WERI-Rb-1 (cell line): ENCODE data around the gene CHORDC1.

ENCODE experiments used
- DNase-seq: peaks from one replicate; pipeline ENCODE4 v3.0.0-alpha.2; 2020
- H3K27ac ChIP-seq: fragments of 250-450 bp; sonication (Bioruptor Pico); 2 replicates; pipeline ENCODE4 v1.5.1; 2020; ENCODE audit warnings: mild to moderate bottlenecking, moderate library complexity
- H3K27me3 ChIP-seq: fragments of 250-450 bp; sonication (Bioruptor Pico); 2 replicates; pipeline ENCODE4 v1.5.1; 2021; ENCODE audit warnings: mild to moderate bottlenecking, low read depth, moderate library complexity; ENCODE audit not compliant: insufficient read depth, severe bottlenecking
- H3K36me3 ChIP-seq: fragments of 250-450 bp; sonication (Bioruptor Pico); 2 replicates; pipeline ENCODE4 v1.5.1; 2020; ENCODE audit warnings: mild to moderate bottlenecking, moderate library complexity
- H3K4me3 ChIP-seq: 2 replicates; pipeline ENCODE4 v1.5.1; 2011; ENCODE audit warnings: low read depth, mild to moderate bottlenecking, control low read depth, low read length
- H3K9me3 ChIP-seq: fragments of 250-450 bp; sonication (Bioruptor Pico); 2 replicates; pipeline ENCODE4 v1.5.1; 2021; ENCODE audit warnings: mild to moderate bottlenecking, moderate library complexity; ENCODE audit not compliant: severe bottlenecking
- TF ChIP-seq, protein P1 (sequence below): IDR thresholded peaks from 2 replicates; pipeline ENCODE4 v1.5.1; 2011; ENCODE audit warnings: low read depth, mild to moderate bottlenecking, control low read depth, inconsistent platforms, low read length

CHORDC1 gene

DNA sequence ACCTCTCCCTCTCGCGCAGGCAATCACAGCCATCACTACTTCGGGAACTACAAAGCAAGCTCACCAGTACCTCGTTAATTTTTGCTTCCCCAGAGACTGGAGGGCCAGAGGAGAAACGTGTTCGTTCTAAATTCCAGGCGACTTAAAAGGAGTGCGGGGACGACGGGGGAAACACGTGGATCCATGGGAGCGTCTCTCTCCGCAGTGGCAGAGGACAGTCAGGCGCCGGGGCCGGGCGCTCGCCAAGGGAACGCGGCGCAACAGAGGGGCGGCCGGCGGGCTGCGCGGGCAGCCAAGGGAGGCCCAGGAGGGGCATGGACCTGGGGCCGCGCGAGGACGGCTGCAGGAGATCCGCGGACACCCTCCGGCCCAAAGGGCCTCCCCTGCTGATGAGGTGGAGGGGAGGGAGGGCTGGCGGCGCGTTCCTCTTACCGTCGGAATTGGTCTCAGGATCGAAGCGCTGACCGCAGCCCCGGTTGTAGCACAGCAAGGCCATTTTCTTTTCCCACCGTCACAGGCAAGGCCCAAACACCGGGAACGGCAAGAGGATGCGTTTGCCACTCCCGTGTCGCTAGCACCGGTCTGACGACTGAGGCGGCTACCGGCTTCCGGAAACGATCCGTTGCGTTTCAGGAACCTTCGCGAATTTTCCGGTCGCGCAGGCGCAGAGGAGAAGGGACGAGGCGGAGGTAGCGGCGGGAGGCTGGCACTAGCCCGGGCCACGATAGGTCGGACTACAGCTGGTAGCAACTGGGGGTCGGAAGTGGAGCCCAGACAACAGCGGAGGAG is at the start of gene CHORDC1:
TSS of gene CHORDC1 (minus strand) at position 591 of the 789 bp plus-strand sequence. CDS start at position 496, 95 bp downstream.
- Histone ChIP-seq H3K27me3 (no peaks in the 10 kb centered on the region), H3K4me3 (peak within 1 kb of the TSS; percentile 98), H3K9me3 (no peaks in the 10 kb centered on the region), H3K36me3 (peaks cover 14% of the 10 kb centered on the region), H3K27ac (peak within 1 kb of the TSS; percentile 76)
- DNase-seq: peak; percentile 92
- TF ChIP-seq, protein P1, sequence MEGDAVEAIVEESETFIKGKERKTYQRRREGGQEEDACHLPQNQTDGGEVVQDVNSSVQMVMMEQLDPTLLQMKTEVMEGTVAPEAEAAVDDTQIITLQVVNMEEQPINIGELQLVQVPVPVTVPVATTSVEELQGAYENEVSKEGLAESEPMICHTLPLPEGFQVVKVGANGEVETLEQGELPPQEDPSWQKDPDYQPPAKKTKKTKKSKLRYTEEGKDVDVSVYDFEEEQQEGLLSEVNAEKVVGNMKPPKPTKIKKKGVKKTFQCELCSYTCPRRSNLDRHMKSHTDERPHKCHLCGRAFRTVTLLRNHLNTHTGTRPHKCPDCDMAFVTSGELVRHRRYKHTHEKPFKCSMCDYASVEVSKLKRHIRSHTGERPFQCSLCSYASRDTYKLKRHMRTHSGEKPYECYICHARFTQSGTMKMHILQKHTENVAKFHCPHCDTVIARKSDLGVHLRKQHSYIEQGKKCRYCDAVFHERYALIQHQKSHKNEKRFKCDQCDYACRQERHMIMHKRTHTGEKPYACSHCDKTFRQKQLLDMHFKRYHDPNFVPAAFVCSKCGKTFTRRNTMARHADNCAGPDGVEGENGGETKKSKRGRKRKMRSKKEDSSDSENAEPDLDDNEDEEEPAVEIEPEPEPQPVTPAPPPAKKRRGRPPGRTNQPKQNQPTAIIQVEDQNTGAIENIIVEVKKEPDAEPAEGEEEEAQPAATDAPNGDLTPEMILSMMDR: no peak

DNA sequence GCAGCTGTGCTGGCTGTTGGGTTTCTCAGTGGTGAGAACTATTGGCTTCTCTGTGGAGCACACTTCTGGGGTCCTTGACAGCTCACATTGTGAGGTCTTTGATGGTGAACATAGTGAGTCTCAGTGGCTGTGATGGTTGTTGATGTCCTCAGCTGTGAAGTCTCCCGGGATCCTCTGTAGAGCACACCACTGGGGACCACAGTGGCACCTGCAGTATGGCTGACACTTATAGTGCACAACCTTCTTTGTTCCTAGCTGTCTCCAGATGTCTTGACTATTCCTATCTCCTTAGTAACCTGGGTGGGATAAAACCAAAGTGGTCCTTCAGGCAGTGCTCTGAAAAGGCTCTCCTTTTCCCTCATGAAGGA is 34.3 kb upstream of the CHORDC1 start:
- DNase-seq: no peak
- H3K27me3 ChIP-seq: no peaks in the 10 kb centered on the region
- H3K4me3 ChIP-seq: no peak overlapping the region
- no peaks in the 10 kb centered on the region for H3K36me3 ChIP-seq
- TF ChIP-seq, protein P1: no peak
- no peaks in the 10 kb centered on the region for H3K9me3 ChIP-seq
- no peak overlapping the region for H3K27ac ChIP-seq

GRCh38 chr11:90256404-90257157 is 33.7 kb upstream of the CHORDC1 start:
- Histone ChIP-seq H3K27ac (no peak overlapping the region), H3K4me3 (no peak overlapping the region), H3K27me3 (no peaks in the 10 kb centered on the region), H3K36me3 (no peaks in the 10 kb centered on the region), H3K9me3 (no peaks in the 10 kb centered on the region)
- DNase-seq: no peak
- TF ChIP-seq, protein P1: no peak

DNA sequence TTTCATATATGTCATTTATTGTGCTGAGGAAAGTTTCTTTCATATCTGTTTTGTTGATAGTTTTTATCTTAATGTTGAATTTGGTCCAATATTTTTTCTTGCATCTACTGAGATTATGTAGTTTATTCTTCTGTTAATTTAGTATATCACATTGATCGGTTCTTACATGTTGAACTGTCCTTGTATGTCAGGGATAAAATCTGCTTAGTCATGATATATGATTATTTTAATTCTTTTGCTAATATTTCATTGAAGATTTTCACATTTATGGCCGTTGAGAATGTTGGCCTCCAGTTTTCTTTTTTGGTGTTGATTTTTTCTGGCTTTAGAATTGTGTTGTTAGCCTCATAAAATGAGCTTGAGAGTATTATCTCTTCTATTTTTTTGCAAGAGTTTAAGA is 31.2 kb upstream of the CHORDC1 start:
- Histone ChIP-seq H3K27me3 (no peaks in the 10 kb centered on the region), H3K9me3 (no peaks in the 10 kb centered on the region), H3K4me3 (no peak overlapping the region), H3K36me3 (no peaks in the 10 kb centered on the region), H3K27ac (no peak overlapping the region)
- no peak for DNase-seq
- TF ChIP-seq, protein P1: no peak

GRCh38 chr11:90252053-90252452 is 29.2 kb upstream of the CHORDC1 start:
- H3K36me3 ChIP-seq: no peaks in the 10 kb centered on the region
- H3K27ac ChIP-seq: no peak overlapping the region
- no peak for DNase-seq
- H3K9me3 ChIP-seq: no peaks in the 10 kb centered on the region
- no peak overlapping the region for H3K4me3 ChIP-seq
- TF ChIP-seq, protein P1: no peak
- no peaks in the 10 kb centered on the region for H3K27me3 ChIP-seq
